Tibial artery (tissue), 4 donors: ENCODE measurements around the gene PAFAH1B2.

Experiments used
- DNase-seq, 2 donors: peaks; one replicate each; pipeline ENCODE4 v3.0.0-alpha.2; 2019
- H3K27ac ChIP-seq, 2 donors: fragments of 200-600 bp; sonication (generic) in 1 of 2; 1 replicate in 1 of 2; 2 replicates in 1 of 2; pipeline ENCODE4 v1.5.1; 2018 to 2019; ENCODE audit warnings: mild to moderate bottlenecking in 1 of 2
- H3K27me3 ChIP-seq, 2 donors: fragments of 200-600 bp; sonication (generic) in 1 of 2; one replicate each; pipeline versions ENCODE4 v1.5.1 to v1.6.0; 2016 to 2019
- H3K36me3 ChIP-seq, 3 donors: fragments of 200-600 bp; sonication (generic) in 2 of 3; one replicate each; pipeline ENCODE4 v1.5.1; 2016 to 2019; ENCODE audit warnings: mild to moderate bottlenecking in 2 of 3
- H3K4me1 ChIP-seq, 4 donors: fragments of 200-600 bp; sonication (generic) in 2 of 4; 1 replicate in 3 of 4; 2 replicates in 1 of 4; pipeline ENCODE4 v1.5.1; 2016 to 2019
- H3K4me3 ChIP-seq, 2 donors: fragments of 200-600 bp; sonication (generic) in 1 of 2; 1 replicate in 1 of 2; 2 replicates in 1 of 2; pipeline ENCODE4 v1.5.1; 2018 to 2019; ENCODE audit warnings: mild to moderate bottlenecking in 2 of 2
- H3K9me3 ChIP-seq, 3 donors: fragments of 200-600 bp; sonication (generic) in 1 of 3; one replicate each; pipeline ENCODE4 v1.5.1; 2016 to 2019
- intact Hi-C: fragments of 100-400 bp; cut with DNase I; formaldehyde crosslinking; loops from one replicate; pipeline ENCODE4 v1.15.0; 2023; ENCODE audit warnings: low total_unique reads
- TF ChIP-seq, protein P1 (sequence below), 2 experiments: fragments of 200-600 bp in 1 of 2; fragments of 450-650 bp in 1 of 2; IDR thresholded peaks; one replicate each; pipeline ENCODE4 v1.5.1; 2017 to 2019; ENCODE audit warnings: antibody characterized with exemption in 2 of 2, mild to moderate bottlenecking in 1 of 2, moderate library complexity in 1 of 2

The PAFAH1B2 gene

DNA sequence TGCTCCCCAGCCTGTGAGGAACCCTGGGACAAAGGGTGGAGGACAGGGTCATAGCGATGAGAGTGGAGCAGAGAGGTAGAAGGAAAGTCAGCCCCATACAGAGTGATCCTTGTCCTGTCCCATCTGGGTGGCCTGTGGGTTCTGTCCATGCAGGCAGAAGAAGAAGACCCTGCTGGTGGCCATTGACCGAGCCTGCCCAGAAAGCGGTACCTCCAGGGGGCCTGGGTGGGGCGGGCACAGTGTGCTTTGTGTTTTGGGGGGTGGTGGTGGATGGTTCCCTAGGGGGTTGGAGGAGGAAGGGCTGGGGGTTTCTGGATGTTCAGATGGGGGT is 42.3 kb downstream of the PAFAH1B2 start:
- H3K27ac ChIP-seq: no peak overlapping the region
- peaks cover 26 to 95% (median 87%) of the 10 kb centered on the region in 3 donors for H3K36me3 ChIP-seq

DNA sequence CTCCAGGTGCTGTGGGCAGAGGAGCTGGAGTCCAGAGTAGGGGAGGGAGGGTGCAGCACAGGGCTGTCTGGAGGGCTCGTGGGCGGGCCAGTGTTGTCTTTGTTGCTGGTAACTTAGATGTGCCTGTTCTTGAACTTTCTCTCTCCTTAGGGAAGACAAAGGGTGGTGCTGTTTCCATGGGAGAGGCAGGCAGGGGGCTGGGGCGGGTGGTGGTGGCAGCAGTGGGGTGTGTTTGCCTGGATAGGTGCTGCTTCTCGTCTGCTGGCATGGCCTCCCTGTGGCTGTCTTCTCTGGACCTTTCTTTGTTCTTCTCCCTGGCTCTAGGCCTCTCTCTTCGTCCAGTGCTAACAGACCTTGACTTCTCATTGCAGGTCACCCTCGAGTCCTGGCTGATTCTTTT is 42.9 kb downstream of the PAFAH1B2 start:
- Histone ChIP-seq H3K9me3 (no peaks in the 10 kb centered on the region), H3K4me3 (no peak overlapping the region), H3K27me3 (no peaks in the 10 kb centered on the region), H3K27ac (no peak overlapping the region), H3K36me3 (peaks cover 29 to 98% (median 93%) of the 10 kb centered on the region in 3 donors), H3K4me1 (peaks cover 0 to 8% (median under 1%) of the 10 kb centered on the region in 4 donors)
- DNase-seq: peak in 1 of 2 donors; percentile 60
- TF ChIP-seq, protein P1, sequence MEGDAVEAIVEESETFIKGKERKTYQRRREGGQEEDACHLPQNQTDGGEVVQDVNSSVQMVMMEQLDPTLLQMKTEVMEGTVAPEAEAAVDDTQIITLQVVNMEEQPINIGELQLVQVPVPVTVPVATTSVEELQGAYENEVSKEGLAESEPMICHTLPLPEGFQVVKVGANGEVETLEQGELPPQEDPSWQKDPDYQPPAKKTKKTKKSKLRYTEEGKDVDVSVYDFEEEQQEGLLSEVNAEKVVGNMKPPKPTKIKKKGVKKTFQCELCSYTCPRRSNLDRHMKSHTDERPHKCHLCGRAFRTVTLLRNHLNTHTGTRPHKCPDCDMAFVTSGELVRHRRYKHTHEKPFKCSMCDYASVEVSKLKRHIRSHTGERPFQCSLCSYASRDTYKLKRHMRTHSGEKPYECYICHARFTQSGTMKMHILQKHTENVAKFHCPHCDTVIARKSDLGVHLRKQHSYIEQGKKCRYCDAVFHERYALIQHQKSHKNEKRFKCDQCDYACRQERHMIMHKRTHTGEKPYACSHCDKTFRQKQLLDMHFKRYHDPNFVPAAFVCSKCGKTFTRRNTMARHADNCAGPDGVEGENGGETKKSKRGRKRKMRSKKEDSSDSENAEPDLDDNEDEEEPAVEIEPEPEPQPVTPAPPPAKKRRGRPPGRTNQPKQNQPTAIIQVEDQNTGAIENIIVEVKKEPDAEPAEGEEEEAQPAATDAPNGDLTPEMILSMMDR (IDR thresholded peaks at IDR 0.05): no peak
- intact Hi-C loops: no loop called here

More for the DNA sequence above, 42.3 kb downstream of the PAFAH1B2 start:
- Histone ChIP-seq H3K9me3 (no peaks in the 10 kb centered on the region), H3K27me3 (no peaks in the 10 kb centered on the region), H3K4me3 (no peak overlapping the region), H3K4me1 (peaks cover 0 to 14% (median 5%) of the 10 kb centered on the region in 4 donors)
- peak in 1 of 2 donors; percentile 60 for DNase-seq
- TF ChIP-seq, protein P1 (IDR thresholded peaks at IDR 0.05): no peak
- intact Hi-C loops: no loop called here

DNA sequence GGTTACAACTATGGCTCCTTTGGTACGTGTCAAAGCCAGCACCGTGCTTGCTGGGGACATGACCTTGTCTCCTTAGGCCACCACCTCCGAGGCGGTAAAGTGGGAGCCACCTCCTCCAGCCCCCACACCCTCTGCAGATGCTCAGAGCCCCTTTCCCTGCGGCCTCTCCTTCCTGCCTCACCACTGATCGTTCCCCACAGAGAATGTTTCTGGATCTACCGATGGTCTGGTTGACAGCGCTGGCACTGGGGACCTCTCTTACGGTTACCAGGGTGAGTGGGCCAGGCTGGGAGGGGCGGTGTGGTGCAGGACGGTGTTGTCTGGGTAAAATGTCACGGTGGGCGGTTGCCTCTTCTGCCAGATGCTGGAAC is 43.3 kb downstream of the PAFAH1B2 start:
- Histone ChIP-seq H3K27ac (no peak overlapping the region), H3K36me3 (peaks cover 32 to 98% (median 93%) of the 10 kb centered on the region in 3 donors), H3K4me1 (peaks cover 0 to 5% (median 0%) of the 10 kb centered on the region in 4 donors), H3K27me3 (no peaks in the 10 kb centered on the region), H3K4me3 (no peak overlapping the region), H3K9me3 (no peaks in the 10 kb centered on the region)
- intact Hi-C loops: no loop called here
- DNase-seq: peak in 1 of 2 donors; percentile 66
- TF ChIP-seq, protein P1 (IDR thresholded peaks at IDR 0.05): no peak

DNA sequence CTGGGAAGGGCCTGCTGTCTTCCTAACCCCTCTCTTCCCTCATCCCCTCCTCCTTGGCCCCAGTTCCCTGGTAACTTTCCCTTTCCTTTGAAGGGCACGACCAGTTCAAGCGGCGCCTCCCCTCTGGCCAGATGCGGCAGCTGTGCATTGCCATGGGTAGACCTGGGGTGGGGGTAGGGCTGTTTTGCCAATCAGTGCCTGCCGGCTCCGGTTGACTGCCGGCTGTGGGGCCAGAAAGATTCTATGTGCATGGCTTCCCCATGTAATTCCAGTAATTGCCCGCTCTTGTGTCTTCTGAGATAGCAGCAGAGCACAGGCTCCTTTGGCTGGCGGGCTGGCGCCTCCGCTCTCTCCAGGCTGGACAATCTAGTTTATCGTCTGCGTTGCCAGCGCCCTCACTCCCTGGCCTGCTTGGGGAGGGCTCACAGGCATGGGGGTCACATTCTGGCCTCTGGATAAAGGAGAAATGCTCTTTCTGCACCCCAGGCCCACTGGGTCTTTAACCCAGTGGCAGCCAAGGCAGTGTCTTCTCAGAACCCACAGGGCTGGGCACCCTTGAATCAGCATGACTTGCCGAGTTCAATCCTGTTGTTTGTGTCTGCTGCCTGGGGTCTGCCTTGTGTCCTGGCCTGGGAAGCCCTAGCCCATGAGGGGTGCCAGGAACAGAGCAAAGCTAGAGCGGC is 43.9 kb downstream of the PAFAH1B2 start:
- TF ChIP-seq, protein P1 (IDR thresholded peaks at IDR 0.05): no peak
- Histone ChIP-seq H3K4me1 (peaks cover 0 to 5% (median 0%) of the 10 kb centered on the region in 4 donors), H3K9me3 (no peaks in the 10 kb centered on the region), H3K36me3 (peaks cover 32 to 98% (median 94%) of the 10 kb centered on the region in 3 donors), H3K27me3 (no peaks in the 10 kb centered on the region), H3K4me3 (no peak overlapping the region), H3K27ac (no peak overlapping the region)
- intact Hi-C loops: no loop called here
- DNase-seq: peak; percentile 18 to 56

DNA sequence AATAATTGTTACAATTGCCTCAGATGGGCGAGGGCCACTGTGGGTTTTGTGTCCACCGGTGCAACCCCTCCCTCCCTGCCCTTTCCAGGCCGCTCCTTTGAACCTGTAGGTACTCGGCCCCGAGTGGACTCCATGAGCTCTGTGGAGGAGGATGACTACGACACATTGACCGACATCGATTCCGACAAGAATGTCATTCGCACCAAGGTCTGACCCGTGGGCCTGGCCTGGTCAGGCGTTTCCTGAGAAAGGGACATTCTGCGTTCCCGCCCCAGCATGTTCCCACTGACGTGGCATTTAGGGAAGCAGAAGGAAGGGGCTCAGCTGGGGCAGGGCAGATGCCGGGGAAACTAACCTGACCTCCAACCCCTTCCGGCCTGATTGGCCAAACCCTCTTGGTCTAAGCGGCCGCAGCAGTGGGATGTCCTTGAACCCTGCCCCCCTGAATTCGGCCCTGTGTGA is 44.6 kb downstream of the PAFAH1B2 start:
- H3K36me3 ChIP-seq: peaks cover 37 to 98% (median 94%) of the 10 kb centered on the region in 3 donors
- no peaks in the 10 kb centered on the region for H3K27me3 ChIP-seq
- no peak overlapping the region for H3K27ac ChIP-seq
- DNase-seq: peak; percentile 55 to 71
- TF ChIP-seq, protein P1 (IDR thresholded peaks at IDR 0.05): no peak
- no peak overlapping the region for H3K4me3 ChIP-seq
- H3K9me3 ChIP-seq: no peaks in the 10 kb centered on the region
- intact Hi-C loops: no loop called here
- peaks cover 0 to 5% (median 0%) of the 10 kb centered on the region in 4 donors for H3K4me1 ChIP-seq
